GM12891 (cell line): ENCODE measurements around the gene DNAJC7.
A peak's percentile ranks its signal among the peaks of the same experiment; 100 is the strongest.

Source experiments
- DNase-seq: peaks from one replicate; pipeline ENCODE4 v3.0.0; 2011; ENCODE audit warnings: low spot score; ENCODE audit not compliant: insufficient read length
- FAIRE-seq: peaks from 2 replicates; lab custom pipeline; 2011; peaks lifted over from hg19 to GRCh38; lab: Jason Lieb, UNC
- PAX5 ChIP-seq: IDR thresholded peaks from 2 replicates; pipeline ENCODE4 v1.6.1; 2011; ENCODE audit warnings: low read length, moderate library complexity, mild to moderate bottlenecking; ENCODE audit not compliant: insufficient read depth, severe bottlenecking
- POLR2A ChIP-seq: IDR thresholded peaks from 2 replicates; pipeline ENCODE4 v1.6.1; 2011; ENCODE audit warnings: low read depth, low read length, control low read depth
- POLR2AphosphoS5 ChIP-seq: IDR thresholded peaks from 2 replicates; pipeline ENCODE4 v1.6.1; 2011; ENCODE audit warnings: low read depth, low read length, control low read depth
- POU2F2 ChIP-seq: IDR thresholded peaks from 2 replicates; pipeline ENCODE4 v1.6.1; 2011; ENCODE audit warnings: low read depth, mild to moderate bottlenecking, control low read depth, low read length, moderate library complexity
- SPI1 ChIP-seq: IDR thresholded peaks from 2 replicates; pipeline ENCODE4 v1.6.1; 2011; ENCODE audit warnings: low read depth, low read length, control low read depth
- TAF1 ChIP-seq: IDR thresholded peaks from 2 replicates; pipeline ENCODE4 v1.6.1; 2011; ENCODE audit warnings: low read depth, low read length, control low read depth

The DNAJC7 gene

DNA sequence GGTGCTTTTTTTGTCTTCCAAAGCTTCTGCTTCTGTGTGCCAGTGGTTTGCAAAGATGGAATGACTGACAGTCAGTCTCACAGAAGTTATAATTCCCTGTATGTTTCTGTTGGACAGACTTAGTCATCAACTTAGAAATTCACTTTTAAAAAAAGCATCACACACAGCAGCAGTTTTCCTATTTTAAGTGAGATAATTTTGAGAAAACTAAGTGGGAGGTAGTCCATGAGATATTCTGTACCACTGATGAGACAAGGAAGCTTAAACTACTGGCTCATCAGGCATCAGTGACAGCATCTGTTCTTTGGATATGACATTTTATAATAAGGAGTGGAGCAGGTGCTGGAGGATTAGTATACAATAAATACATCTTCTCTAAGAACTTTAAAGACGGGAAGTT is 30.6 kb downstream of the DNAJC7 start:
- DNase-seq (no peak), FAIRE-seq (no peak)
- TF ChIP-seq SPI1 (no peak), POU2F2 (no peak)

DNA sequence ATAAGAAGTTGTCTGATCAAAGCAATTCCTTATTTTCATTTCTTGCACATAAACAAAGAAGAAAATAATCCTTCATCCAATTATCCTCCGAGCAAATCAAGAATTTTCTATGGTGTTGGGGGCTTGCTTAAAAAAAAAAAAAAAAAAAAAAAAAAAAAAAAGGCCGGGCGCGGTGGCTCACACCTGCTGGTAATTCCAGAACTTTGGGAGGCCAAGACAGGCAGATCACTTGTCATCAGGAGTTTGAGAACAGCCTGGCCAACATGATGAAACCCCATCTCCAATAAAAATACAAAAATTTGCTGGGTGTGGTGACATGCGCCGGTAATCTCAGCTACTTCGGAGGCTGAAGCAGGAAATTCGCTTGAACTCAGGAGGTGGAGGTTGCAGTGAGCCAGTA is 31.3 kb downstream of the DNAJC7 start:
- TF ChIP-seq SPI1 (no peak), POLR2A (no peak), TAF1 (no peak), PAX5 (no peak), POU2F2 (no peak)
- FAIRE-seq (no peak), DNase-seq (no peak)

DNA sequence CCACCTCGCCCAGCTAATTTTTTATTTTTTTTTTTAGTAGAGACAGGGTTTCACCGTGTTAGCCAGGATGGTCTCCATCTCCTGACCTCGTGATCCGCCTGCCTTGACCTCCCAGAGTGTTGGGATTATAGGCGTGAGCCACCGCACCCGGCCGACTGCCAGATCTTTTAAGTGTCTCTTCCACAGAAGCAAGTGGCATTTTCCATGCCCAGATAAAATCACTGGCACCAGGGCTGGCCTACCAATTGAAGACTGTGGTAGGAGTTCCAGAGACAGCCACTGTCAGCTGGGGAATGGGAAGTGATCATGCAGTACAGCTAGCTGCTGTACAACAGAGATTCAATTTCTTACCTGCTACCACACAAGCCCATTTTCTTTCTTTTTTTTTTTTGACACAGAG is 32.8 kb downstream of the DNAJC7 start:
- no peak for FAIRE-seq
- DNase-seq: no peak
- TF ChIP-seq POU2F2: no peak
- no peak for TF ChIP-seq PAX5
- no peak for TF ChIP-seq SPI1
- no peak for TF ChIP-seq POLR2A
- no peak for TF ChIP-seq TAF1
- no peak for TF ChIP-seq POLR2AphosphoS5

DNA sequence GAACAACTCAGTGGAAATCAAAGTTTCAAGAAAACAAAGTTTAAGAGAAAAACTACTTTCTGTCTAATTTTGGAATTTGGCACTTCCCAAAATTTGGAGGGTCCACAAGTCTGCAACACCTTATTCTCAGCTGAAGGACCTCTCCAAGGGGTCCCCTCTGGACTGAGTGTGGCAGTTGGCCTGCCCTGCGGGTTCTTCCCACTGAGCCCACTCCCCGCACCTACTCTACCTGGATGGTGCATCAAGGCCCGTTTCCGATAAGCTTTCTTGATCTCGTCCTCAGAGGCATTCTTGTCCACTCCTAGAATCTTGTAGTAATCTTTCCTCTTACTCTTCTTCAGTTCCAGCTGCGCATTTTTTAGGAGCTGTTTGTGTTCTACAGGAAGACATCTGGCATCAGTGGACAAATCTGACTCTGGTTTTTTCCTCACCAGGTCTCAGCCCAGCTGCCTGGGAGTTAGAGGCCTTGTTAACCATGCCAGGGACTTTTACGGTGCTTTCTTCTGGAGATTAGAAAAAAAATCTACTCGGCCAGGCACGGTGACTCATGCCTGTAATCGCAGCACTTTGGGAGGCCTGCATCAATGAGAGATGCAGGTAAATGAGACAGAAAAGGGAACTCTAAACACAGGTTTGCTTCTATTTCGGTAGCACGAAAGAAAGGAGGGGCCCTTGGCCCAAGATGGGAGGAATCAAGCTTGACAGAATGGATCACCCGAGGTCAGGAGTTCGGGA is 35.0 kb downstream of the DNAJC7 start:
- TF ChIP-seq SPI1: peak; percentile 42; the same call in 1 of the 2 replicates
- TF ChIP-seq POLR2A: no peak
- DNase-seq (no peak), FAIRE-seq (no peak)

DNA sequence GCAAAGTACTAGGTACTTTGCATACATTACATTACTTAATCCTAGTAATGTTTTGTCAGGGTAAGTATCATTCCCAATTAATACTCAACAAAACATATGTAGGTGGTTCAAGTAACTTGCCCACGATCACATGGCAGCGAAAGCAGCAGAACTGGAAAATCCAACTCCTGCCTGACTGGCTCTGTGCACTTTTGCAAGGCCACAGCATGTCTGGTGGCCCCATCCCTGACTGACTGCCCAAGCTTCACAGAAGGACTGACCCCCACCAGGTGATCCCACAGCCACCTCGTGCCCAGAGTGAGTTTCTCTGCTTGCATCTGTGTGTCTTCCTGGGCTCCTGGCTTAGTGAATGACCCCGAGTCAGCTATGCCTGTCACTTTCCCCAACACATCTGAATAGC is 39.2 kb downstream of the DNAJC7 start:
- FAIRE-seq: peak; percentile 82
- peak; percentile 41; the same call in 1 of the 2 replicates for TF ChIP-seq POLR2AphosphoS5
- no peak for TF ChIP-seq POLR2A
- no peak for TF ChIP-seq PAX5
- no peak for TF ChIP-seq POU2F2
- no peak for TF ChIP-seq SPI1
- no peak for DNase-seq

DNA sequence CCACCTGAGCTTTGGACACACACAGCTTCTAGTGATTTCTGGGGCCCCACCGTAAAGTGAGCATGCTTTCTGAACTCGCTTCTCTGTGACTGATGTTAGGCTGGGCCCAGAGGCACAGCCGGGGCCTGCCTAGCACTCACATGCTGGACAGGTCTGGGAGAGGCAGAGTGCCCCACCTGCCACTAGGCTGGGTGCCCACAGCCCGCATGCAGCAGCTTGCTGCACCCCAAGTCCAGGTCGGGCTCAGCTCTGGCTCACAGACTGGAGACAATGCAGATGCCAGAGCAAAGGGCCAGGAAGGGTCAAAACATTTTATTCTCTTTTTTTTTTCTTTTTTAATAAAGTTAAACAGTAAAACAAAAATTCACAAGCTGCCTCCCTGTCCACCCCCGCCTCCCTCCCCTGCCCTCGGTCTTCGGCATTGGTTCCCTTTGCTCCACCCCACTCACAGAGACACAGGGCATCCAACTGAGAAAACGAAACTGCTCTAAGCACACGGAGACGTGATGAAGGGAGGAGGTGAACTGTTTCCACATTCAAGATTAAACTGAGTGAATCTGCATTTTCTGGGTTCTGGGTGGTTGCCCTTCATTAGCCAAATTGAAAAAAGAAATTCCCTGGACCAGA is 41.0 kb downstream of the DNAJC7 start:
- FAIRE-seq: peak; percentile 41
- DNase-seq: peak; percentile 67
- TF ChIP-seq POLR2AphosphoS5: no peak
- no peak for TF ChIP-seq TAF1
- TF ChIP-seq SPI1: no peak
- TF ChIP-seq POLR2A: no peak

DNA sequence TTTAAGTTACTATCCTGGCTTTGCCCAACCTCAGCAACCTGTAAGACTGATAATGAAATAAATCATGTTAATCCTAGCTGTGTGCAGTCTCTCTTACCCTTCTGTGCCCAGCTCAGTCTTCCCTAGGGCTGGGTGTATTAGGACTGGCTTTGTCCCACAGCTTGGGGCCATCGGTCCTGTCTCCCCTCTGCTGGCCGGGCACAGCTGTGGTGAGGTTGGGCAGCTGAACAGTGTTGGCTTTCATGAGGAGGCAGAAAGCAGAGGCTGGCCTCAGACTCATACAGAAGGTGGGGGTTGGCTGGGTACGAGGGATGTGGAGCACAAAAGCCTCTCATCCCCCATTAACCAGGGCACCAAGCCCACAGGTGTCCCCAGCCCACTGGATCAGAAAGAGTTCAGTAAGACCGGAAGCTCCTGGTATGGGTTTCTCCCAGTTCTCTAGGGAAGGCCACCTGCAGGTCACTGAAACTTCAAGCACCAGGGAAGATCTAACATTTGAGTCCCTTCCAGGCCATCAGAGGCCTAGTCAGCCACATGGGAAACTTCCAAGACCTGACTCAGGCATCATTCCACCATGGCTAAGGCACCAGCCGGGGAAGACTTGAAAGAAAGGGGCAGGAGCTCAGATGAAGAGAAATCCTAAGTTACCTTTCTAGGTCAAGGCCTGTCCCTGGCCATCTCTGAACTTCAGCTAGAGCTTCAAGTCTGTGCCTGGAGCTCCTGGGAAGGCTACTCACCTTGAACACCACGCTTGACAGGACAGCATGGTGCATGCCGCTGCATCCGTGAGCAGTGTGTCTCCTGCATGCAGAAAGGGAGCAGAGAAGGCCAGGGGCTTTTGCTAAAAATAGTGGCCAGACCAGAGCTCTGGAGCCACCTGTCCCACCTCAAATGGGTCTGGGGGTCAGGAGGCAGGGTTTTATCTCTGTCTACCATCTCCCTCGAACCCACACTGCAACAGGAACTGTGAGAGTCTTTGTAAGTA is 41.8 kb downstream of the DNAJC7 start:
- TF ChIP-seq SPI1 (no peak), POU2F2 (no peak), PAX5 (no peak), POLR2A (no peak), POLR2AphosphoS5 (no peak), TAF1 (no peak)
- DNase-seq: no peak
- FAIRE-seq: no peak

DNA sequence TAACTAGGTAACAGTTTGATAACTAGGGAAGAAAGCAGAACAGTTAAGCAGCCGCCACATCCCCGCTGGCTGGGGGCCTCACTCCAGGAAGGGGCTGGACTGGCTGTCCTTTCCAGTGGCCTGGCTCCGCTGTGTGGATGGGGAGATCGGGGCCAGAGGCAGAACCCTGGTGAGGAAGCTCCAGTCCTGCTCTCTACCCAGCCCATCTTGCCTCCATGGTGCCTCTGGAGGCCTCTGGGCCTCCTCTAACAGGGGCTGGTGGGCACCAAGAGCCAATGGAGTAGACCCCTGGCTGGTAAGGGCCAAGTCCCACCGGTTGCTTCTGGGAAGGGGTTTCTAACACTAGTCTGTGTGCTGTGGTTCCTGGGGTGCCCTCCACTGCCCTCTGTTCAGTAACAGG is 42.6 kb downstream of the DNAJC7 start:
- DNase-seq (no peak), FAIRE-seq (no peak)
- TF ChIP-seq SPI1 (no peak), PAX5 (no peak), POLR2A (no peak), TAF1 (no peak), POLR2AphosphoS5 (no peak), POU2F2 (no peak)

DNA sequence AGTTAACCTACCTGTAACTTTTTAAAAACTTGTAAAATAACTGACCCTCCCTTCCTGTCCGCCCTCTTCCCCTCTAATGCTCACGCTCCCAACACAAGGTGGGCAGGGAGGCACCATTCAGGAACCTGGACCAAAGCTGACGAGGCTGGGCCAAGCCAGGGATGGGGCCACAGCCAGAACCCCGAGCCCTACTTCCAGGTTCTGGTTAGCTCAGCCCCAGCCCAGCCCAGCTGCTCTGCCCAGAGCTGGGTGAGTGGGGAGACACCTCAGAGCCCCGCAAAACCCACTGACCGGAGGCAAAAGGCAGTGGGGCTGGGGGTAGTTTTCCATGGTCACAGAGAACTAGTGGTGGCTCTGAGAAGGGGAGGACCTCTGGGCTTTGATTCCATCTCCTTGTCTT is 43.2 kb downstream of the DNAJC7 start:
- no peak for FAIRE-seq
- 0 out of 2 replicates have a peak, but pooled peaks have one; percentile 7 for TF ChIP-seq POLR2A
- no peak for TF ChIP-seq POLR2AphosphoS5
- no peak for TF ChIP-seq TAF1
- no peak for TF ChIP-seq SPI1
- no peak for DNase-seq

DNA sequence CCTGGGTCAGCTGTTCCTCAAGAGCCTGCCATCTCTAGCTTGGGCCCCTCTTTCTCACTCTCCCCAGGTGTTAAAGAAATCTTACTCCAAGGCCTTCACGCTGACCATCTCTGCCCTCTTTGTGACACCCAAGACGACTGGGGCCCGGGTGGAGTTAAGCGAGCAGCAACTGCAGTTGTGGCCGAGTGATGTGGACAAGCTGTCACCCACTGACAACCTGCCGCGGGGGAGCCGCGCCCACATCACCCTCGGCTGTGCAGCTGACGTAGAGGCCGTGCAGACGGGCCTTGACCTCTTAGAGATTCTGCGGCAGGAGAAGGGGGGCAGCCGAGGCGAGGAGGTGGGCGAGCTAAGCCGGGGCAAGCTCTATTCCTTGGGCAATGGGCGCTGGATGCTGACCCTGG is 43.8 kb downstream of the DNAJC7 start:
- DNase-seq: no peak
- TF ChIP-seq POLR2A (no peak), POLR2AphosphoS5 (no peak), PAX5 (no peak), POU2F2 (no peak), SPI1 (no peak), TAF1 (no peak)
- no peak for FAIRE-seq
